Measurements from ENCODE around the gene ADAM20.

The ADAM20 gene

DNA sequence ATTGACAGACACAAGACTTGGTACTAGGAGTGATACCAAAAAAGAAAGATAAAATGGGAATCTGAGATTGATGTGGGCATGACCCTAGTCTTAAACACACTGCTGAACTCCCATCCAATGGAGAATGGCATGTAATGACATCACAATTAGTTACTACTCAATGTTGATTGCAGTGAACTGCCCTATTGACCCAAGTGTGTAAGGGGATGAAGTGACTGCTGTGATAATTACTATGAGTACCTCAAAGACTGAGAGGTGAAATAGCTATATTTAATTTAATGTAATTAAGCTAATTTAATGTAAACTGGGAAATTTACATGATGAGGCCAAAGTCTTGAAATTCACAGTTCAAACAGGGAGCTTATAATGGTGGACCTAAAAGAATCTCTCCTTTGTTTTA is at the start of gene ADAM20:
Gene ADAM20, minus strand, starts transcription at position 101 of the 400 bp plus-strand sequence. CDS start 10,247 bp downstream, outside the sequence.
- FAIRE-seq, result no peak
- TF ChIP-seq, protein P1, sequence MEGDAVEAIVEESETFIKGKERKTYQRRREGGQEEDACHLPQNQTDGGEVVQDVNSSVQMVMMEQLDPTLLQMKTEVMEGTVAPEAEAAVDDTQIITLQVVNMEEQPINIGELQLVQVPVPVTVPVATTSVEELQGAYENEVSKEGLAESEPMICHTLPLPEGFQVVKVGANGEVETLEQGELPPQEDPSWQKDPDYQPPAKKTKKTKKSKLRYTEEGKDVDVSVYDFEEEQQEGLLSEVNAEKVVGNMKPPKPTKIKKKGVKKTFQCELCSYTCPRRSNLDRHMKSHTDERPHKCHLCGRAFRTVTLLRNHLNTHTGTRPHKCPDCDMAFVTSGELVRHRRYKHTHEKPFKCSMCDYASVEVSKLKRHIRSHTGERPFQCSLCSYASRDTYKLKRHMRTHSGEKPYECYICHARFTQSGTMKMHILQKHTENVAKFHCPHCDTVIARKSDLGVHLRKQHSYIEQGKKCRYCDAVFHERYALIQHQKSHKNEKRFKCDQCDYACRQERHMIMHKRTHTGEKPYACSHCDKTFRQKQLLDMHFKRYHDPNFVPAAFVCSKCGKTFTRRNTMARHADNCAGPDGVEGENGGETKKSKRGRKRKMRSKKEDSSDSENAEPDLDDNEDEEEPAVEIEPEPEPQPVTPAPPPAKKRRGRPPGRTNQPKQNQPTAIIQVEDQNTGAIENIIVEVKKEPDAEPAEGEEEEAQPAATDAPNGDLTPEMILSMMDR (IDR thresholded peaks at IDR 0.05; ENCODE audit: insufficient read depth, missing control alignments), result no peak

DNA sequence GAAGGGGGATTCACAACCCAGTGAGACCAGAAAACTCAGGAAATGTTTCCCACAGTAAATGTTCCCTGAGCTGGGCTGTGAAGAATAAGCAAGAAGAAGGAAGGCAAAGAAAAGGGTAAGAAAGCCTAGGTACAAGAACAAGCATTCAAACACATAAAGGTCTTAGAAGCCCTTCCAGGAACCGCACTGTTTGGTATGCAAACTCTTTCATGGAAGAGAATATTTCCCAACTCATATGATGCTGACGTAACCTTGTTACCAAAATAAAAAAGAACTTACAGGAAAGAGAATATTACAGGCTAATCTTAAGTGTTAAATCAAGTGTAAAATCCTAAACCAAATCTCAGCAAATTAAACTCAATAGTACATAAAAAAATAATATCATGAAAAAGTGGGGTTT is 42.1 kb upstream of the ADAM20 start:
- FAIRE-seq (no peak), DNase-seq (ENCODE audit: insufficient read length, low spot score) (no peak)
- TF ChIP-seq, protein P1 (IDR thresholded peaks at IDR 0.05; ENCODE audit: insufficient read depth, missing control alignments), result no peak

More for the DNA sequence above, at the start of gene ADAM20:
- DNase-seq (ENCODE audit: insufficient read length, low spot score), result no peak

DNA sequence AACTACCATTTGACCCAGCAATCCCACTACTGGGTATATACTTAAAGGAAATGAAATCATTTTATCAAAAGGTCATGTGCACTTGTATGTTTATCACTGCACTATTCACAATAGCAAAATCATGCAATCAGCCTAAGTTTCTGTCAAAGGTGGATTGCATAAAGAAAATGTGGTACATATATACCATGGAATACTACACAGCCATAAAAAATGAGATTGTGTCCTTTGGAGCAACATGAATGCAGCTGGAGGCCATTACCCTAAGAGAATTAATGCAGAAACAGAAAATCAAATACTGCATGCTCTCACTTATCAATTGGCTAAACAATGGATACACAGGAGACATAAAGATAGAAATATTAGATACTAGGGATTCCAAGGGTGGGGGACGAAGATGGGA is 38.2 kb upstream of the ADAM20 start:
- TF ChIP-seq, protein P1 (IDR thresholded peaks at IDR 0.05; ENCODE audit: insufficient read depth, missing control alignments), result no peak
- DNase-seq (ENCODE audit: insufficient read length, low spot score), result no peak
- FAIRE-seq, result peak; percentile 32

DNA sequence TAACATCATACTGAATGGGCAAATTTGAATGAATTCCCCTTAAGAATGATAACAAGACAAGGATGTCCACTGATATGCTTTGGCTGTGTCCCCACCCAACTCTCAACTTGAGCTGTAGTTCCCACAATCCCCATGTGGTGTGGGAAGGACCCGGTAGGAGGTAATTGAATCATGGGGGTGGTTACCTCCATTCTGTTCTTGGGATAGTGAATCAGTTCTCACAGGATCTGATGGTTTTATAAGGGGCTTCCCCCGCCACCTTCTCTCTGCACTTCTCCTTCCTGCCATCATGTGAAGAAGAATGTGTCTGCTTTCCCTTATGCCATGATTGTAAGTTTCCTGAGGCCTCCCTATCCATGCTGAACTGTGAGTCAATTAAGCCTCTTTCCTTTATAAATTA is 36.3 kb upstream of the ADAM20 start:
- FAIRE-seq, result no peak
- TF ChIP-seq, protein P1 (IDR thresholded peaks at IDR 0.05; ENCODE audit: insufficient read depth, missing control alignments), result no peak
- DNase-seq (ENCODE audit: insufficient read length, low spot score), result no peak

DNA sequence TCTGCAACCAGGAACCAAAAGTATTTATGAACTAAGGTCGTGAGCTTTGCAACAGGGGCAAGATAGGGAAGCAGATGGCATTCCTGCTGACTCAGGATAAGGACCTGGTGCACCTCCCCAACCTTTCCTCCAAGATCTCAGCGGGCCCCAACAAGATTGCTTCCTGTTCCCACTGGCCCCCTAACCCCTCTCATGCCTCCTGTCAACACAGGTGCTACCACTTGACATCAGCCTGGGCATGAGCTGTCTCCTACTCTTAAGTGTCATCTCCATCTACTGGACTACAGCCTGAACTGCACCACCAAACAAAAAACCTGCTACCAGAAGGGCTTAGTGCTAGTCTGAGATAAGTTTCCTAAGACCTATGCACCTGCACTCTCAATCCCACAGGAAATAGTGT is 33.0 kb upstream of the ADAM20 start:
- FAIRE-seq (no peak), DNase-seq (ENCODE audit: insufficient read length, low spot score) (no peak)
- TF ChIP-seq, protein P1 (IDR thresholded peaks at IDR 0.05; ENCODE audit: insufficient read depth, missing control alignments), result peak; percentile 17

DNA sequence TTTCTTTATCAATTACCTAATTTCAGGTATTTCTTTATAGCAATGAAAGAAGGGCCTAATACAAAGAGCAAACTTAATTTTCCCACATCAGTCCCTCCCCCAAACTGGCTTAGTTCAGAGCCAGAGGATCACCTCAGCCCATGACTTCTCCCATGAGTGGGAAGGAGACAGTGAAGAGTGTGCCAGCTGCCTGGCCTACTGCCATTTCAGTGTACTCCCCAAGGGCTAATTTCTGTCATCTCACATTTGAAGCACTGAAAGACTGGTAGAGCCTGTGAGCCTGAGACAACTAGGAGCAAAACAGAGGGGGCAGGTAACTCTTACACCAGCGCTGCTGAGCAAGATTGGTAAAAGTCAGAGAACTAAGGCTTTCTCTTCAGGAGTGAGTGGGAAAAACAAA is 29.1 kb upstream of the ADAM20 start:
- TF ChIP-seq, protein P1 (IDR thresholded peaks at IDR 0.05; ENCODE audit: insufficient read depth, missing control alignments), result no peak
- DNase-seq (ENCODE audit: insufficient read length, low spot score), result no peak
- no peak for FAIRE-seq

DNA sequence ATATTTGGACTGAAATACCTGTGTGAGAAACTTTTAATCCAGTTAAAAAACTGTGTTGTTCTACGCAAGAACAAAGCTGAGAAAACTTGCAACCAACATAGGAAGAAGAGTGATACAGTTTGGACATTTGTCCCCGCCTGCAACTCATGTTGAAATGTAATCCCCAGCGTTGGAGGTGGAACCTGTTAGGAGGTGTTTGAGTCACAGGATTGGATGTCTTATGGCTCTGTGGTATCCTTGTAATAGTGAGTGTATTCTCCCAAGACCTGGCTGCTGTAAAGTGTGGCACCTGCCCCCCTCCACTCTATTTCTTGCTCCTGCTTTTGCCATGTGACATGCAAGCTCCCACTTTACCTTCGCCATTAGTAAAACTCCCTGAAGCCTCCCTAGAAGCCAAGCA is 28.6 kb upstream of the ADAM20 start:
- TF ChIP-seq, protein P1 (IDR thresholded peaks at IDR 0.05; ENCODE audit: insufficient read depth, missing control alignments), result no peak
- FAIRE-seq, result no peak
- no peak for DNase-seq (ENCODE audit: insufficient read length, low spot score)
